ENCODE measurements around the gene ACRV1.

DNA sequence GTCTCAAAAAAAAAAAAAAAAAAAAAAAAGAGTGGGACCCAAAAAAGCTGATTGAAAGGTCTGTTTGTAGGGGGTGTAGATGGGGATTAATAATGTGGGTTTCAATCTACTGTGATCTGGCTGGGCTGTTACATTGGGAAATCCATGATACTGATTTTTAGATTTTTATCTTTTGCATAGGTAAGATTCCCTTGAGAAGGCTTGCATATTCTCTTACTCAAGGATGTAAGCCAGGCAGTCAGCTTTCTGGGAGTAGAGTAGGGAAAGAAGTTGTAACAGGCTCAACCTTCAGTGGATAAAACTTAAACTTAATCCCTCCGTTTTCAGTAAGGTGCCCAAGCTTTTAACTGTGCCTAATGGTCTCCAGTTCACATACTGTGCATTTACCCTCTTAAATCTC is 57.6 kb downstream of the ACRV1 start:
- TF ChIP-seq, protein P1, sequence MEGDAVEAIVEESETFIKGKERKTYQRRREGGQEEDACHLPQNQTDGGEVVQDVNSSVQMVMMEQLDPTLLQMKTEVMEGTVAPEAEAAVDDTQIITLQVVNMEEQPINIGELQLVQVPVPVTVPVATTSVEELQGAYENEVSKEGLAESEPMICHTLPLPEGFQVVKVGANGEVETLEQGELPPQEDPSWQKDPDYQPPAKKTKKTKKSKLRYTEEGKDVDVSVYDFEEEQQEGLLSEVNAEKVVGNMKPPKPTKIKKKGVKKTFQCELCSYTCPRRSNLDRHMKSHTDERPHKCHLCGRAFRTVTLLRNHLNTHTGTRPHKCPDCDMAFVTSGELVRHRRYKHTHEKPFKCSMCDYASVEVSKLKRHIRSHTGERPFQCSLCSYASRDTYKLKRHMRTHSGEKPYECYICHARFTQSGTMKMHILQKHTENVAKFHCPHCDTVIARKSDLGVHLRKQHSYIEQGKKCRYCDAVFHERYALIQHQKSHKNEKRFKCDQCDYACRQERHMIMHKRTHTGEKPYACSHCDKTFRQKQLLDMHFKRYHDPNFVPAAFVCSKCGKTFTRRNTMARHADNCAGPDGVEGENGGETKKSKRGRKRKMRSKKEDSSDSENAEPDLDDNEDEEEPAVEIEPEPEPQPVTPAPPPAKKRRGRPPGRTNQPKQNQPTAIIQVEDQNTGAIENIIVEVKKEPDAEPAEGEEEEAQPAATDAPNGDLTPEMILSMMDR (IDR thresholded peaks at IDR 0.05; ENCODE audit: low read length) = no peak
- no peak for TF ChIP-seq EZH2phosphoT487 (IDR thresholded peaks at IDR 0.05; ENCODE audit: low read length)

Data from MM.1S (cell line).